ENCODE measurements around the gene ABCE1. TPM values are rescaled to one million over a fixed set of nuclear protein-coding genes. Genes with fewer than 3 reads are reported as not detected.

ABCE1 gene
- total and polyA plus RNA-seq, 2 of the 8 experiments (the other 6 are each of a cell fraction or from before 2014, with no cell fraction given): 43.7 to 126 TPM

DNA sequence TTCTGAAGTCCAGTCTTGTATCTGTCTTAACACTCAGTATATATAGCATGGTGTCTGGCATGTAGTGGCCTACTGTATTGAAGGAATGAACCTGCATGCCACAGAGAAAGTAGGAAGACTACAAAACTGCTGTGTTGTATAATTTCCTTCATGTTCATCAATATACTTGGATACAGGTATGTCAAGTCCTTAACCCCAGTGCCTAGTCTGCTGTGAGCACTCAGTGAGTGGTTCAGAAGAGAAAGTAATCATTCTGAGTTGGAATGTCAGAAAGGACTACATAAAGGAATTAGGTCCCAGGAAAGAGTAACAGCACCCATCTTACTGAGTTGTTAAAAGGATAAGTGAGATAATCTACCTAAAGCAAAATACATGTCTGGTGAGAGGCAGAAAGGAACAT is 32.0 kb downstream of the ABCE1 start:
- no peak overlapping the region for H2BK15ac ChIP-seq (ENCODE audit: low read length)
- H3K4me1 ChIP-seq (replicated peaks in 1 of 4; ENCODE audit: control insufficient read depth in 3 of 4, insufficient read depth in 4 of 4, low read length in 3 of 4): no peaks in the 10 kb centered on the region
- FAIRE-seq (no peak), DNase-seq (ENCODE audit: low read depth in 1 of 2, low spot score in 2 of 2) (no peak)
- H2BK20ac ChIP-seq (ENCODE audit: low read length): no peak overlapping the region
- no peak overlapping the region for H2AFZ ChIP-seq (ENCODE audit: low read length)
- H3K23ac ChIP-seq (ENCODE audit: insufficient read length): no peak overlapping the region
- H2AK5ac ChIP-seq (ENCODE audit: low read depth, low read length): no peak overlapping the region
- CTCF ChIA-PET (ENCODE audit: partially characterized antibody): no interaction called here
- no peak overlapping the region for H4K5ac ChIP-seq (ENCODE audit: insufficient read length, low read depth, low read length)
- POLR2A ChIA-PET (ENCODE audit: partially characterized antibody): interaction anchor here (0.6 to 1.4 kb wide), 3 partner anchors 9 to 489 kb away, joined by 3 to 4 read pairs (median 3); partner anchors contain the start of gene MMAA
- H3K4ac ChIP-seq (replicated peaks; ENCODE audit: insufficient read length, low read depth, low read length): no peak overlapping the region
- peaks cover 3 to 40% (median 13%) of the 10 kb centered on the region in 4 experiments; a peak in 7 of 8 replicates for H3K36me3 ChIP-seq (ENCODE audit: control insufficient read depth in 2 of 4, insufficient read depth in 4 of 4, low read length in 3 of 4)
- H2BK120ac ChIP-seq (replicated peaks; ENCODE audit: low read depth, low read length): no peak overlapping the region
- H3K79me1 ChIP-seq (ENCODE audit: low read depth, low read length): no peaks in the 10 kb centered on the region
- H3K9ac ChIP-seq (replicated peaks in 1 of 4; ENCODE audit: extremely low read depth in 1 of 4, low read depth in 3 of 4, low read length in 3 of 4): no peak overlapping the region
- no peak overlapping the region for H3K14ac ChIP-seq (ENCODE audit: insufficient read length)
- no peaks in the 10 kb centered on the region for H3K79me2 ChIP-seq (ENCODE audit: control insufficient read depth in 1 of 2, insufficient read depth in 2 of 2, low read length in 2 of 2)
- H3K9me3 ChIP-seq (ENCODE audit: insufficient read depth in 2 of 2, low read depth in 1 of 2, low read length in 1 of 2): no peaks in the 10 kb centered on the region
- no peak overlapping the region for H2BK5ac ChIP-seq (ENCODE audit: low read depth, low read length)
- H3K18ac ChIP-seq (ENCODE audit: extremely low read depth, low read length): no peak overlapping the region
- no peak overlapping the region for H3K4me3 ChIP-seq (ENCODE audit: extremely low read depth in 1 of 4, insufficient read depth in 2 of 4, low read depth in 3 of 4, low read length in 4 of 4)
- no peak overlapping the region for H4K91ac ChIP-seq (replicated peaks; ENCODE audit: insufficient read length, low read length)
- no peaks in the 10 kb centered on the region for H3K23me2 ChIP-seq (ENCODE audit: low read depth, low read length)
- no peak overlapping the region for H3K56ac ChIP-seq (replicated peaks; ENCODE audit: insufficient read length, low read depth, low read length)
- H4K20me1 ChIP-seq (replicated peaks in 1 of 2; ENCODE audit: control insufficient read depth in 1 of 2, insufficient read depth in 2 of 2, low read length in 2 of 2): peaks cover 0 to 1% of the 10 kb centered on the region in 2 experiments
- no peak overlapping the region for H3K27ac ChIP-seq (ENCODE audit: low read depth, low read length)
- no peak overlapping the region for H3K4me2 ChIP-seq (ENCODE audit: insufficient read depth in 1 of 2, low read depth in 2 of 2, low read length in 2 of 2)
- H4K8ac ChIP-seq (ENCODE audit: extremely low read depth, insufficient read depth, low read length): no peak overlapping the region
- H3K27me3 ChIP-seq (replicated peaks in 1 of 4; ENCODE audit: control insufficient read depth in 3 of 4, extremely low read depth in 1 of 4, insufficient read depth in 3 of 4, low read length in 3 of 4): no peaks in the 10 kb centered on the region
- H2BK12ac ChIP-seq (ENCODE audit: low read depth, low read length): no peak overlapping the region
- TF ChIP-seq SAP30 (IDR thresholded peaks at IDR 0.05; ENCODE audit: insufficient read depth, insufficient replicate concordance, low read length) (no peak), KDM4A (IDR thresholded peaks at IDR 0.05; ENCODE audit: low read depth, low read length, severe bottlenecking) (no peak), FOSL1 (IDR thresholded peaks at IDR 0.05; ENCODE audit: insufficient read depth, low read depth, low read length) (no peak), CHD1 (IDR thresholded peaks at IDR 0.05; ENCODE audit: low read depth, low read length) (no peak), TEAD4 (IDR thresholded peaks at IDR 0.05; ENCODE audit: low read depth, low read length) (no peak), POLR2A (IDR thresholded peaks at IDR 0.05; ENCODE audit: control extremely low read depth in 1 of 2, low read depth in 2 of 2, low read length in 2 of 2) (no peak), EZH2 (IDR thresholded peaks at IDR 0.05; ENCODE audit: low read depth, low read length, severe bottlenecking) (no peak), CREB1 (IDR thresholded peaks at IDR 0.05) (no peak), TCF12 (IDR thresholded peaks at IDR 0.05; ENCODE audit: low read depth, low read length) (no peak), SP4 (IDR thresholded peaks at IDR 0.05; ENCODE audit: low read length) (no peak), SUZ12 (IDR thresholded peaks at IDR 0.05; ENCODE audit: low read length) (no peak), RNF2 (IDR thresholded peaks at IDR 0.05; ENCODE audit: borderline replicate concordance, low read depth, low read length, missing control alignments, poor library complexity, severe bottlenecking) (no peak), SIRT6 (IDR thresholded peaks at IDR 0.05; ENCODE audit: low read length) (no peak), CEBPB (IDR thresholded peaks at IDR 0.05; ENCODE audit: low read depth, low read length) (no peak), EP300 (IDR thresholded peaks at IDR 0.05; ENCODE audit: borderline replicate concordance in 1 of 2, low read depth in 2 of 2, low read length in 2 of 2) (no peak), JUN (IDR thresholded peaks at IDR 0.05; ENCODE audit: low read depth, low read length) (no peak), POU5F1 (IDR thresholded peaks at IDR 0.05; ENCODE audit: low read depth, low read length) (no peak)
